Neural progenitor cell (in vitro differentiated cells): ENCODE results near the gene NDUFB6. TPM values are rescaled to one million over a fixed set of nuclear protein-coding genes. Genes with fewer than 3 reads are reported as not detected.
"Not testable (repeated sequence)": the region's sequence is repeated elsewhere in the genome, so short reads cannot be mapped to it uniquely, and the experiment has no call there.

Source experiments
- DNase-seq: peaks from one replicate; pipeline ENCODE4 v3.0.0-alpha.2; 2016; ENCODE audit warnings: low spot score
- H2AFZ ChIP-seq: fragments of 200-600 bp; sonication (generic); replicated peaks from 2 replicates; pipeline ENCODE4 v1.6.1; 2016; ENCODE audit warnings: antibody characterized with exemption
- H3F3A ChIP-seq: fragments of 200-600 bp; sonication (generic); 2 replicates; pipeline ENCODE4 v1.6.1; 2016; ENCODE audit warnings: antibody characterized with exemption, low read depth
- H3K27ac ChIP-seq: fragments of 200-600 bp; sonication (generic); 2 replicates; pipeline ENCODE4 v1.5.1; 2016; ENCODE audit warnings: mild to moderate bottlenecking
- H3K27me3 ChIP-seq: fragments of 200-600 bp; sonication (generic); 2 replicates; pipeline ENCODE4 v1.6.1; 2016; ENCODE audit warnings: mild to moderate bottlenecking, moderate library complexity
- H3K36me3 ChIP-seq: fragments of 200-600 bp; sonication (generic); 2 replicates; pipeline ENCODE4 v1.5.1; 2016
- H3K4me1 ChIP-seq: fragments of 200-600 bp; sonication (generic); 2 replicates; pipeline ENCODE4 v1.6.1; 2016; ENCODE audit warnings: mixed run types
- H3K4me2 ChIP-seq: fragments of 200-600 bp; sonication (generic); 2 replicates; pipeline ENCODE4 v1.6.1; 2016
- H3K4me3 ChIP-seq: fragments of 200-600 bp; sonication (generic); 2 replicates; pipeline ENCODE4 v1.5.1; 2016
- H3K79me2 ChIP-seq: fragments of 200-600 bp; sonication (generic); 2 replicates; pipeline ENCODE4 v1.6.1; 2016; ENCODE audit warnings: low read depth
- H3K9ac ChIP-seq: fragments of 200-600 bp; sonication (generic); 2 replicates; pipeline ENCODE4 v1.6.1; 2016
- H3K9me3 ChIP-seq: fragments of 200-600 bp; sonication (generic); 2 replicates; pipeline ENCODE4 v1.5.1; 2016; ENCODE audit warnings: low read depth
- H4K20me1 ChIP-seq: fragments of 200-600 bp; sonication (generic); 2 replicates; pipeline ENCODE4 v1.6.1; 2016; ENCODE audit warnings: low read depth
- H3K27ac Mint-ChIP-seq: 3 replicates; pipeline ENCODE4 v1.8.0; 2021; ENCODE audit warnings: mixed read lengths
- H3K27me3 Mint-ChIP-seq: 2 replicates; pipeline ENCODE4 v1.8.0; 2022; ENCODE audit warnings: low read depth, mild to moderate bottlenecking, inconsistent platforms, moderate library complexity, mixed read lengths; ENCODE audit not compliant: insufficient read depth
- H3K36me3 Mint-ChIP-seq: 3 replicates; pipeline ENCODE4 v1.8.0; 2021; ENCODE audit warnings: mixed read lengths
- H3K4me1 Mint-ChIP-seq: 3 replicates; pipeline ENCODE4 v1.8.0; 2021; ENCODE audit warnings: mixed read lengths
- H3K4me3 Mint-ChIP-seq: 3 replicates; pipeline ENCODE4 v1.8.0; 2021; ENCODE audit warnings: mild to moderate bottlenecking, moderate library complexity, mixed read lengths
- H3K9me3 Mint-ChIP-seq: 3 replicates; pipeline ENCODE4 v1.8.0; 2020; ENCODE audit warnings: mixed read lengths
- EZH2 ChIP-seq: fragments of 200-600 bp; sonication (generic); IDR thresholded peaks from 2 replicates; pipeline ENCODE4 v1.6.1; 2017; ENCODE audit warnings: antibody characterized with exemption, mild to moderate bottlenecking, moderate library complexity
- EZH2phosphoT487 ChIP-seq: fragments of 200-600 bp; sonication (generic); IDR thresholded peaks from 2 replicates; pipeline ENCODE4 v1.6.1; 2017; ENCODE audit warnings: antibody characterized with exemption
- total RNA-seq: library from RNA; depleted of rRNA; stranded (reverse); fragments of >200 nt; gene quantifications from 2 replicates; pipeline ENCODE4 v1.2.3, GENCODE V29; 2015; ENCODE audit warnings: low replicate concordance
- TF ChIP-seq, protein P1 (sequence below): fragments of 200-600 bp; sonication (generic); IDR thresholded peaks from 2 replicates; pipeline ENCODE4 v1.5.1; 2017; ENCODE audit warnings: antibody characterized with exemption, mild to moderate bottlenecking

NDUFB6 gene
- total RNA-seq, 1 donor from 2014 or later, result 64.9 TPM

DNA sequence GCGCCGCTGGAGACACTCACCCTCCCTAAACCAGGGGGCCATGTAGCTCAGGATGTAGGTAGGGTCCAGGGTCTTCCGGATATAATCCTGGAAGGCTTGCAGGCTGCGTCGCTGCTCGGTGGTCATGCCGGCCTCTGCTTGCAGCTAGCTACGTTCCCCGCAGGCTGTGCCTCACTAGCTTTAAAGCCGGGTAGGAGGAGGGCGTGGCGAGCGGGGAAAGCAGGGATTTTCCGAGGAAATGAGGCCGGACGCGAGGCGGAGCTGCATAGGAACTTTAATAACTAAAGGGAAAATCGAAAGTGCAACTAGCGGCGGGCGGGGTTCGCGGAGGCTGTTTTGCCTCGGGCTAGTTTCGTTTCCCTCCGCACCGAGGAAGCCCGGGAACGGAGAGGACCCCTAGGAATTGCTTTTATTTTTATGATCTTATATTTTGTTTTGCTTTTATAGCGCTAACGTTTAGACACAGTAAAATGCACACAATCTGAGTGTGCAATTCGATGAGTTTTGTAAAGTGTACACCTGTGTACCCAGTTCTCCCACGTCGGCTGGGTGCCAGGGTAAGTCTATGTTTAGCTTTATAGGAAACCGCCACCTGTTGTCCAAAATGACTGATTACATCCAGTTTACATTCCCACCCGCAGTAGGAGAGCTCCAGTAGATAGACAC is 46.8 kb downstream of the NDUFB6 start, which contains the start of gene RIGI:
Gene RIGI (minus strand): TSS at position 156 of the 666 bp plus-strand sequence. CDS start 30 bp downstream, at position 126.
- TF ChIP-seq EZH2 (peak; percentile 30), EZH2phosphoT487 (no peak)
- TF ChIP-seq, protein P1, sequence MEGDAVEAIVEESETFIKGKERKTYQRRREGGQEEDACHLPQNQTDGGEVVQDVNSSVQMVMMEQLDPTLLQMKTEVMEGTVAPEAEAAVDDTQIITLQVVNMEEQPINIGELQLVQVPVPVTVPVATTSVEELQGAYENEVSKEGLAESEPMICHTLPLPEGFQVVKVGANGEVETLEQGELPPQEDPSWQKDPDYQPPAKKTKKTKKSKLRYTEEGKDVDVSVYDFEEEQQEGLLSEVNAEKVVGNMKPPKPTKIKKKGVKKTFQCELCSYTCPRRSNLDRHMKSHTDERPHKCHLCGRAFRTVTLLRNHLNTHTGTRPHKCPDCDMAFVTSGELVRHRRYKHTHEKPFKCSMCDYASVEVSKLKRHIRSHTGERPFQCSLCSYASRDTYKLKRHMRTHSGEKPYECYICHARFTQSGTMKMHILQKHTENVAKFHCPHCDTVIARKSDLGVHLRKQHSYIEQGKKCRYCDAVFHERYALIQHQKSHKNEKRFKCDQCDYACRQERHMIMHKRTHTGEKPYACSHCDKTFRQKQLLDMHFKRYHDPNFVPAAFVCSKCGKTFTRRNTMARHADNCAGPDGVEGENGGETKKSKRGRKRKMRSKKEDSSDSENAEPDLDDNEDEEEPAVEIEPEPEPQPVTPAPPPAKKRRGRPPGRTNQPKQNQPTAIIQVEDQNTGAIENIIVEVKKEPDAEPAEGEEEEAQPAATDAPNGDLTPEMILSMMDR, result peak; percentile 70
- peaks cover 5% of the 10 kb centered on the region for H3K9me3 Mint-ChIP-seq
- Histone ChIP-seq H3F3A (peaks cover 14% of the 10 kb centered on the region), H3K27ac (no peak within 1 kb of the TSS), H4K20me1 (no peaks in the 10 kb centered on the region), H2AFZ (peak within 1 kb of the TSS; percentile 94), H3K27me3 (no peaks in the 10 kb centered on the region), H3K9ac (no peak within 1 kb of the TSS), H3K4me3 (peak within 1 kb of the TSS; percentile 55), H3K9me3 (no peaks in the 10 kb centered on the region), H3K4me1 (peaks cover 10% of the 10 kb centered on the region), H3K36me3 (no peaks in the 10 kb centered on the region), H3K4me2 (peak within 1 kb of the TSS; percentile 92), H3K79me2 (no peaks in the 10 kb centered on the region)
- peak within 1 kb of the TSS; percentile 92 for H3K4me3 Mint-ChIP-seq
- peaks cover 4% of the 10 kb centered on the region for H3K36me3 Mint-ChIP-seq
- H3K4me1 Mint-ChIP-seq, result peaks cover 15% of the 10 kb centered on the region
- H3K27me3 Mint-ChIP-seq, result no peaks in the 10 kb centered on the region
- no peak within 1 kb of the TSS for H3K27ac Mint-ChIP-seq
- peak; percentile 83 for DNase-seq

DNA sequence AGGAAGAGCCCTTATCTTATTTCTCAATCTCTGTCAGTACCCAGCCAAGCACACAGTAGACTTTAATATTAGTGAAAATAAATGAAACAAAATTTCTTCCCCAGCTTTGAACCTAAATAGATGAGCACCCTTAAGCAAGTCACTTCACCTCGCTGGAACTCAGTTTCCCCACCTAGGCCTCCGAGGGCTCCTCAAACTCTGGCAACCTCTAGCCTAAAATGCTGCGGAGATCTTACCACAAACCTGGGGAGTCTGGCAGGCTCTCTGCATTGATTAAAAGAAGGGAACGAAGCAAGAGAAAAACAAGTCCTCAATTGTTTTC is 47.3 kb downstream of the NDUFB6 start:
- no peaks in the 10 kb centered on the region for H4K20me1 ChIP-seq
- H3K9me3 ChIP-seq, result no peaks in the 10 kb centered on the region
- Mint-ChIP-seq H3K9me3 (peaks cover 5% of the 10 kb centered on the region), H3K27me3 (no peaks in the 10 kb centered on the region), H3K4me3 (peak overlapping the region; percentile 92), H3K36me3 (no peaks in the 10 kb centered on the region), H3K4me1 (peaks cover 15% of the 10 kb centered on the region), H3K27ac (no peak overlapping the region)
- no peaks in the 10 kb centered on the region for H3K27me3 ChIP-seq
- peaks cover 10% of the 10 kb centered on the region for H3K4me1 ChIP-seq
- no peaks in the 10 kb centered on the region for H3K36me3 ChIP-seq
- H3K4me2 ChIP-seq, result peak overlapping the region; percentile 92
- peak overlapping the region; percentile 55 for H3K4me3 ChIP-seq
- no peak for DNase-seq
- H3K27ac ChIP-seq, result no peak overlapping the region
- H2AFZ ChIP-seq, result peak overlapping the region; percentile 94
- H3K79me2 ChIP-seq, result no peaks in the 10 kb centered on the region
- TF ChIP-seq, protein P1, result no peak
- TF ChIP-seq EZH2phosphoT487 (no peak), EZH2 (no peak)
- peaks cover 14% of the 10 kb centered on the region for H3F3A ChIP-seq
- H3K9ac ChIP-seq, result no peak overlapping the region

DNA sequence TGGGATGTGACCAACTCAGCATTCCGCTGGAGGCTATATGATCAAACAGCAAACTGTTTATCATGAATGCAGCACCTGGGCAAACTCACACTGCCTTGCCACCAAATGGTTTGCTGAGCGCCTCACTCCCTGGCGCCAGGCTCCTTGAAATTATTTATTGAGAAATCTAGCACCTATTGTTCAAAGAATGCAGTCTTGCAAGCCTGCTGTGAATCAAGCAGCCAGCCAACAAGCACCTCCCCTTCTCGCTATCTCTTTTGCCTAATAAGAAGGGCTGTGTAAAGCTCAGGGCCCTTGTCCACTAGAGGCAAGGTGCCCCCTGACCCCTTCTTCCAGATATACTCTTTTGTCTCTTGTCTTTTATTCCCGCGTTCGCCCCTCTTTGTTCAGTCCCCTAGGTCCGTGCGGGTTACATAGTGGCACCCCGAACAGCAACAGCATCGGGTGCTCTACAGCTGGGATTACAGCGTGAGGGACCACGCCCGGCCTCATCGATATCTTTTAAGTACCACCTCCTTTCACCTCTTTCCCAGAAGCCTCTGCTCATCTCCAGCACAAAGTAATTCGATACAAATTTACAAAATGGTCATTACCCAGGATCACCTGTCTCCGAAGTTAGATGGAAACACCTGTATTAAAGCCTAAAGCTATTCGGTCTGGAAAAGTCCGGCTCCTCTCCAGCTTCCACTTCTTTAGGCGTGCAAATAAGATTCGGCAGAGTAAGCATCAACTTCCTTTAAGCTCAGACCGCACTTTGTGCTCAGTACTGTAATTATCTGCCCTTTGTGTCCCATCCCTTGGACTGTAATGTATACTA is 47.9 kb downstream of the NDUFB6 start:
- no peak overlapping the region for H3K27ac ChIP-seq
- no peaks in the 10 kb centered on the region for H3K36me3 Mint-ChIP-seq

DNA sequence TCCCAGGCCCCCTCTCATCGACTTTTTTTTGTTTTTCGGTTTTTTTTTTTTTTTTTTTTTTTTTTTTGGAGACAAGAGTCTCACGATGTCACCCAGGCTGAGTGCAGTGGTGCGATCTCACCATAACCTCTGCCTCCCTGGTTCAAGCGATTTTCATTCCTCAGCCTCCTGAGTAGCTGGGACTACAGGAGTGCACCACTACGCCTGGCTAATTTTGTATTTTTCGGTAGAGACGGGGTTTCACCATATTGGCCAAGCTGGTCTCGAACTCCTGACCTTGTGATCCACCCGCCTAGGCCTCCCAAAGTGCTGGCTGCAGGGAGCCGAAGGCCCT is 48.4 kb downstream of the NDUFB6 start:
- Mint-ChIP-seq H3K4me3 (peak overlapping the region; percentile 92), H3K4me1 (peaks cover 15% of the 10 kb centered on the region)
- not testable (repeated sequence) for H3K27ac ChIP-seq, H3K9ac ChIP-seq, H3K27me3 Mint-ChIP-seq, DNase-seq, H3K27ac Mint-ChIP-seq, H3K36me3 ChIP-seq, H3K27me3 ChIP-seq, H3K4me3 ChIP-seq, H3K4me1 ChIP-seq, H3K9me3 Mint-ChIP-seq, H3K79me2 ChIP-seq, H4K20me1 ChIP-seq, H3K9me3 ChIP-seq, H3K36me3 Mint-ChIP-seq, H2AFZ ChIP-seq
- Histone ChIP-seq H3F3A (peaks cover 14% of the 10 kb centered on the region), H3K4me2 (peak overlapping the region; percentile 92)

More for the DNA sequence above, 47.9 kb downstream of the NDUFB6 start:
- Histone ChIP-seq H3K27me3 (no peaks in the 10 kb centered on the region), H3K9ac (no peak overlapping the region), H3K36me3 (no peaks in the 10 kb centered on the region), H3K4me3 (peak overlapping the region; percentile 55), H2AFZ (peak overlapping the region; percentile 94), H3K9me3 (no peaks in the 10 kb centered on the region), H3F3A (peaks cover 14% of the 10 kb centered on the region), H3K4me2 (peak overlapping the region; percentile 92), H3K79me2 (no peaks in the 10 kb centered on the region), H4K20me1 (no peaks in the 10 kb centered on the region), H3K4me1 (peaks cover 10% of the 10 kb centered on the region)
- Mint-ChIP-seq H3K4me1 (peaks cover 15% of the 10 kb centered on the region), H3K27me3 (no peaks in the 10 kb centered on the region), H3K4me3 (peak overlapping the region; percentile 92), H3K27ac (no peak overlapping the region), H3K9me3 (peaks cover 5% of the 10 kb centered on the region)
- no peak for TF ChIP-seq EZH2phosphoT487
- TF ChIP-seq, protein P1, result no peak
- TF ChIP-seq EZH2, result no peak
- peak; percentile 24 for DNase-seq
